GM18951 (cell line): ENCODE data around the gene HDAC2.
"Not testable (repeated sequence)": the region's sequence is repeated elsewhere in the genome, so short reads cannot be mapped to it uniquely, and the experiment has no call there.

Experiments
- POLR2A ChIP-seq: IDR thresholded peaks from 4 replicates; pipeline ENCODE4 v1.6.1; 2011; ENCODE audit warnings: mild to moderate bottlenecking; ENCODE audit not compliant: insufficient read length, insufficient read depth; ENCODE audit errors: extremely low read depth
- in situ Hi-C: fragments of 300-500 bp; cut with MboI; formaldehyde crosslinking; loops from one replicate; pipeline ENCODE4 v1.12.0; 2022; ENCODE audit warnings: low sequenced_read_pairs, mixed read lengths, inconsistent platforms; ENCODE audit not compliant: unreplicated experiment

Gene HDAC2

GRCh38 chr6:113959235-113959634 is 11.7 kb downstream of the HDAC2 start:
- no peak for TF ChIP-seq POLR2A
- in situ Hi-C loops: no loop called here

- in situ Hi-C loops: no loop called here
These were observed 16.3 kb downstream of the HDAC2 start for GRCh38 chr6:113954653-113955052.

DNA sequence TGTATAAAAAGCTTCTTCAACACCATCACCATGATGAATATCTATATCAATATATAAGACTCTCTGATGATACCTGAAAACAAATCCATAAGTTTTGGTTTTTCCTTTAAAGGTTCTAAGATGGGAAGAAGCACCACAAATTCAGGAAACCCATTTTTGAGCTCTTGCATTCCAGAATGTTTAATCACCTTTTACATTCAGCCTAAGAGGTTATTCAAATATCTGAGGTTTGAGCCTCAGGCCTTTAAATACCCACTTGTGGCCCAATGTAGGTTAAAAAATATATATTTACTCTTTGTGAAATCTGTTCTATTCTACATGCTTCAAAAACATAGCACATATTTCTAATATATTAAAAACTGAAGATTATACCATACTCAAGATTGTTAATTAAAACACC is 17.6 kb downstream of the HDAC2 start:
- TF ChIP-seq POLR2A: no peak
- in situ Hi-C loops: no loop called here

More at GRCh38 chr6:113954653-113955052, 16.3 kb downstream of the HDAC2 start:
- no peak for TF ChIP-seq POLR2A

- TF ChIP-seq POLR2A: no peak
- in situ Hi-C loops: no loop called here
These were observed 21.4 kb downstream of the HDAC2 start for GRCh38 chr6:113949499-113949898.

DNA sequence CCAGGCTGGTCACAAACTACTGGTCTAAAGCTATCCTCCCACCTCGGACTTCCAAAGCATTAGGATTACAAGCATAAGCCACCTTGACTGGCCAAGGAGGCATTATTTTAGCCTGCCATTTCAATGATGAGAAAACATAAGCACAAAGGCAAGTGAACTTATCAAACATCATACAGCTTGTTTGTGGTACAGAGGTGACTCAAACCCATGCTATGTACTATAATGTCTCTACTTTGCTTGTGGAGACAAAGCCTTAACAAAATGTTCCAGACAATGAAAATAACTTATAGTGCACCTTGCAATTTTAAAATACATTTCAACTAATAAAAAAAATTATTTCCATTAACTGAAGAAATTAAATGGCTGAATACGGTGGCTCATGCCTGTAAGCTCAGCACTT is 26.2 kb downstream of the HDAC2 start:
- TF ChIP-seq POLR2A: no peak
- in situ Hi-C loops: no loop called here

DNA sequence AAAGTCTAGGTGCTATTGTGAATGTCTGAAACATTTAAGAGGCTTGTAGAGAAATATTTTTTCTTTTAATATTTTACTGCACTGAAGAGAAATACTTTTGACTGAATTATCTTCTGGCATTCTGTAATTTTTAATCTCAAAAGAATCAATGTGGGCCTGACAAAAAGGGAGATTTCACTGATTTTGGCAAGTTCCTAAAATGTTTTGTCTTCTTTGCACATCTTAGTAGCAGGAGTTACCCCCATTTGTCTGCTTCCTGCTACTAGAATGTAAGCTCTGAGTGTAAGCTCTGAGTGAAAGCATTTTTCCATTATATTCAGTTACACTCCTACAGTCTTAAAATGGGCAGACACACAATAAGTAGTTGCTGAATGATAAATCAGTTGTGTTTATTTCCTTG is 31.1 kb downstream of the HDAC2 start:
- in situ Hi-C loops: no loop called here
- no peak for TF ChIP-seq POLR2A

DNA sequence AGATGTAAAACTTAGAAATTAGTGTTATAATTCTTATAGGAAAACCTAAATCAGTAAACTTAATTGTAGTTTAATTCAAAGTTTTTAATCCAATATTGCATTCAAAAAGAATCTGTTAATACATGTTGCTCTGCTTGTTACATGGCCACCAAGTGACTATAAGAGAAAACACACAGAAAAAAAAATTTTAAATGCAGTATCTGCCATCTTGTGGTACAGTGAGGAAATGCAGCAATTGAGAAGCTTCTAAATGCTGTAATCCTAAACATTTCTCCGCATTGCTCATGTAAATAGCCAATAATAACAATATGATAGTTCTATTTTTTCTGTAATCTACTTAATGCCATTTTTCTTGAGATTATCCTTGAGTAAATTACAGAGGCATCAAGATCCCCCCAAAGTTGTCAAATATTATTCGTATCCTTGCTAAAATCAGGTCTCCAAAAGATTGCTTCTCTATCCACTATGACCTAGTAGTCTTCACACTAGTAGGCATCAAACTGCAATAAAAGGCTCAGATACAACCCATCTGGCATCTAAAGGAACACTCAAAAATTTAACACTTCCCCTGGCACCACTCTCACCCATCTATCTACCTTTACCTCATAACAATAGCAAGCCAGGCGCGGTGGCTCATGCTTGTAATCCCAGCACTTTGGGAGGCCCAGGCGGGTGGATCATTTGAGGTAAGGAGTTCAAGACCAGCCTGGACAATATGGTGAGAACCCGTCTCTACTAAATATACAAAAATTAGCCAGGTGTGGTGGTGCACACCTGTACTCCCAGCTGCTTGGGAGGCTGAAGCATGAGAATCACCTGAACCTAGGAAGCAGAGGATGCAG is 34.6 kb downstream of the HDAC2 start:
- in situ Hi-C loops: no loop called here
- TF ChIP-seq POLR2A: no peak

DNA sequence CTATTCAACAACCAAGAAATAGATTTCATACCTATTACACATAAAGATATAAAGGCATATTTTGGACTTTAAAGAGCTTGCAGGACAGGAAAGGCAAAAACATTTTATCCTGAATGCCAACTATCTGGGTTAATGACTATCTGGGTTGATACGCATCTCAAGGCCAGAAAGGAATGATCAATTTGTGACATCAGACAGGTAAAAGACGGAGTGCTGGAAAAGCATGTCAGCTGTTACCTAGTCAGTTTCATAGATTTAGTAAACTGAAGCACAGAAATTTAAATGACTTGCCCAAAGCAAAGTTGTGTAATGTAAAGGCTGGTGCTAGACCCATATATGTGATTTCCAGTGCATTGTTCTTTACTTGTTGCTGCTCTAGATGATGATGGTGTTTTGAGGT is 36.8 kb downstream of the HDAC2 start:
- in situ Hi-C loops: no loop called here
- TF ChIP-seq POLR2A: no peak

GRCh38 chr6:113931907-113932306 is 39.0 kb downstream of the HDAC2 start:
- in situ Hi-C loops: not testable (repeated sequence)

GRCh38 chr6:113930183-113930582 is 40.8 kb downstream of the HDAC2 start:
- TF ChIP-seq POLR2A: no peak
- in situ Hi-C loops: no loop called here

GRCh38 chr6:113927001-113927400 is 43.9 kb downstream of the HDAC2 start:
- TF ChIP-seq POLR2A: no peak
- in situ Hi-C loops: no loop called here

GRCh38 chr6:113925378-113925777 is 45.6 kb downstream of the HDAC2 start:
- no peak for TF ChIP-seq POLR2A
- in situ Hi-C loops: no loop called here

GRCh38 chr6:113924312-113924723 is 46.6 kb downstream of the HDAC2 start:
- in situ Hi-C loops: loop anchor here (25.0 kb wide), 1 partner anchor 1137 kb away; no protein-coding TSS in a partner anchor
- TF ChIP-seq POLR2A: no peak

DNA sequence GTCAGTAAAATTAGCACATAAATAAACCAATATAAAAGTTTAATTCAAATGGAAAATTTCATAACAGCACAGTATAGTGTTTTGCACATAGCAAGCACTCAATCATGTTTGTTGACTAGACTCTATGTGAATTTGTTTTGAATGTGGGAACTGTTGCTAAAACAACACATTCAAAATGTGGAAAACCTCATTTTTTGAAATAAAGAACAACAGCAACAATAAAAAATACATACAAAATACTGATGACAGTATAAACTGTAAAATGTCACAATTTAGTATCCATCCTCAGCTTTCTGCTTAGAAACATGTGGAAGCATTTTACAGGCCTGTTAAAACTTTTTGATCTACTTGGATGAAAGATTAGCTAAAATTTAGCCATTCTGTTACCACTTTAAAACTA is 47.4 kb downstream of the HDAC2 start:
- in situ Hi-C loops: loop anchor here (25.0 kb wide), 1 partner anchor 1136 kb away; no protein-coding TSS in a partner anchor

GRCh38 chr6:113921299-113921904 is 49.5 kb downstream of the HDAC2 start:
- in situ Hi-C loops: loop anchor here (25.0 kb wide), 1 partner anchor 1134 kb away; no protein-coding TSS in a partner anchor
- no peak for TF ChIP-seq POLR2A

More for the DNA sequence above, 47.4 kb downstream of the HDAC2 start:
- no peak for TF ChIP-seq POLR2A
